ENCODE measurements around the gene CASQ1. TPM values are rescaled to one million over a fixed set of nuclear protein-coding genes. Genes with fewer than 3 reads are reported as not detected.

CASQ1 gene
- total and polyA plus RNA-seq, 3 donors from 2014 or later: 3.4 to 10.2 (median 5.6) TPM

- no peak for DNase-seq
- H3K4me3 ChIP-seq: no peak overlapping the region
- TF ChIP-seq CTCF (IDR thresholded peaks at IDR 0.05) (no peak), POLR2A (IDR thresholded peaks at IDR 0.05) (no peak)
- H3K27ac ChIP-seq: no peak overlapping the region
- H3K27me3 ChIP-seq: no peaks in the 10 kb centered on the region
- H3K4me1 ChIP-seq: no peaks in the 10 kb centered on the region
- no peaks in the 10 kb centered on the region for H3K9me3 ChIP-seq
- intact Hi-C loops (cut with DNase I; ENCODE audit: low total_unique reads): no loop called here
- H3K36me3 ChIP-seq (ENCODE audit: low read depth, missing control alignments): no peaks in the 10 kb centered on the region
- 77 to 83% methylated on average over 2 of the region's 2 CpGs for WGBS, 2 donors
These were observed 3.6 kb upstream of the CASQ1 start for GRCh38 chr1:160186729-160187128.

- TF ChIP-seq POLR2A (IDR thresholded peaks at IDR 0.05) (no peak), CTCF (IDR thresholded peaks at IDR 0.05) (no peak)
- no peak overlapping the region for H3K27ac ChIP-seq
- H3K4me1 ChIP-seq: no peaks in the 10 kb centered on the region
- WGBS, 2 donors: 75 to 77% methylated on average over 7 of the region's 7 CpGs
- intact Hi-C loops (cut with DNase I; ENCODE audit: low total_unique reads): no loop called here
- DNase-seq: no peak
- H3K27me3 ChIP-seq: no peaks in the 10 kb centered on the region
- no peaks in the 10 kb centered on the region for H3K36me3 ChIP-seq (ENCODE audit: low read depth, missing control alignments)
- H3K9me3 ChIP-seq: no peaks in the 10 kb centered on the region
- no peak overlapping the region for H3K4me3 ChIP-seq
These were observed 3.0 kb upstream of the CASQ1 start for GRCh38 chr1:160187407-160187806.

GRCh38 chr1:160188341-160188740 lies 2.0 kb upstream of the CASQ1 start:
- intact Hi-C loops (cut with DNase I; ENCODE audit: low total_unique reads): no loop called here
- peaks cover 9% of the 10 kb centered on the region for H3K4me1 ChIP-seq

GRCh38 chr1:160191756-160192155 lies 1.4 kb downstream of the CASQ1 start:
- peaks cover 11% of the 10 kb centered on the region for H3K4me1 ChIP-seq
- no peaks in the 10 kb centered on the region for H3K27me3 ChIP-seq
- H3K4me3 ChIP-seq: no peak overlapping the region
- no peak overlapping the region for H3K27ac ChIP-seq
- no peak for DNase-seq
- no peaks in the 10 kb centered on the region for H3K9me3 ChIP-seq
- TF ChIP-seq POLR2A (IDR thresholded peaks at IDR 0.05) (no peak), CTCF (IDR thresholded peaks at IDR 0.05) (no peak)
- H3K36me3 ChIP-seq (ENCODE audit: low read depth, missing control alignments): no peaks in the 10 kb centered on the region
- WGBS, 2 donors: 88% methylated on average over 3 of the region's 3 CpGs
- intact Hi-C loops (cut with DNase I; ENCODE audit: low total_unique reads): loop anchor here (10.0 kb wide), 2 partner anchors 53 to 87 kb away; no protein-coding TSS in a partner anchor

More at GRCh38 chr1:160188341-160188740, 2.0 kb upstream of the CASQ1 start:
- TF ChIP-seq CTCF (IDR thresholded peaks at IDR 0.05) (no peak), POLR2A (IDR thresholded peaks at IDR 0.05) (no peak)
- H3K27ac ChIP-seq: no peak overlapping the region
- WGBS, 2 donors: 86 to 90% methylated on average over 7 of the region's 7 CpGs
- no peaks in the 10 kb centered on the region for H3K27me3 ChIP-seq
- H3K4me3 ChIP-seq: no peak overlapping the region
- H3K36me3 ChIP-seq (ENCODE audit: low read depth, missing control alignments): no peaks in the 10 kb centered on the region
- H3K9me3 ChIP-seq: no peaks in the 10 kb centered on the region
- DNase-seq: no peak

- no peaks in the 10 kb centered on the region for H3K9me3 ChIP-seq
- no peak overlapping the region for H3K4me3 ChIP-seq
- no peaks in the 10 kb centered on the region for H3K27me3 ChIP-seq
- H3K27ac ChIP-seq: no peak overlapping the region
- intact Hi-C loops (cut with DNase I; ENCODE audit: low total_unique reads): loop anchor here (10.0 kb wide), 2 partner anchors 53 to 87 kb away; no protein-coding TSS in a partner anchor
- TF ChIP-seq CTCF (IDR thresholded peaks at IDR 0.05): no peak
- TF ChIP-seq POLR2A (IDR thresholded peaks at IDR 0.05): no peak
- no peak for DNase-seq
- peaks cover 11% of the 10 kb centered on the region for H3K4me1 ChIP-seq
- no peaks in the 10 kb centered on the region for H3K36me3 ChIP-seq (ENCODE audit: low read depth, missing control alignments)
These were observed 1.9 kb downstream of the CASQ1 start for GRCh38 chr1:160192234-160192633.
